GM21515 (cell line): ENCODE results near the gene TRAPPC2B.

Source experiments
- ATAC-seq: cut with Tn5 transposase; IDR thresholded peaks from one replicate; pipeline ENCODE4 v1.9.1; 2021; ENCODE audit not compliant: unreplicated experiment

TRAPPC2B gene

GRCh38 chr19:57362997-57363687, at the start of gene TRAPPC2B, which contains the start of gene ZNF547:
TSS of gene TRAPPC2B (plus strand) at chr19:57363551. CDS start at chr19:57364834, 1,283 bp downstream.
TSS of gene ZNF547 (plus strand) at chr19:57363551. CDS start at chr19:57368556, 5,005 bp downstream.
- peak; percentile 87 for ATAC-seq

GRCh38 chr19:57314146-57314545, 49.2 kb upstream of the TRAPPC2B start:
- no peak for ATAC-seq

DNA sequence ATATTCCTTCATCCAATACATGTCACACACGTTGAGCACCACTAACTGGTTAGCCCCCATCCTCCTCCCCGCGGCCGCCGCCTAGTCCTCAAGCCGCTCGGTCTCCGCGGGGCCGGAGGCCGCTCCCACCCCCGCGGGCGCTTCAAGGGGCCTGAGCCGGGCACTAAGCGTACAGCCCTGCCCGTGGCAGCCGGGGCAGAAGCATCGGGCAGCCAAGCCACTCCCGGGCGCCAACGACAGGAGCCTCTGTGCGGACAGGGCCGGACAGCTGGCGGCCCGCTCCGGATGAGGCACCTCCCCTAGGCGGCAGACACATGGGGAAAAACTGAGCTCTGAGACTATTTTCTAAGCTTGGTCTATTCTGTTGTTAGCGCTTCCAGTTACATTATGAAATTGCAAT, 45.8 kb upstream of the TRAPPC2B start:
- ATAC-seq = no peak

DNA sequence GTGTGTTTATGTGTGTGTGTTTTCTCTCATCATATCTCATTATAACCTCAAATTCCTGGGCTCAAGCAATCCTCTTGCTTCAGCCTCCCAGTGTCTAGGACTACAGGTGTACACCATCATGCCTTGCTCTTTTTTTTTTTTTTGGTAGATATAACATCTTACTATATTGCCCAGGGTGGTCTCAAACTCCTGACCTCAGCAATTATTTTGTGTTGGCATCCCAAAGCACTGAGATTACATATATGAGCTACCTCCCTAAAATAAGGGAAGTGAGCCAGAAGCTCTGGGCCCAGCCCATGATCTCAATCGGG, 43.5 kb upstream of the TRAPPC2B start:
- ATAC-seq = no peak

DNA sequence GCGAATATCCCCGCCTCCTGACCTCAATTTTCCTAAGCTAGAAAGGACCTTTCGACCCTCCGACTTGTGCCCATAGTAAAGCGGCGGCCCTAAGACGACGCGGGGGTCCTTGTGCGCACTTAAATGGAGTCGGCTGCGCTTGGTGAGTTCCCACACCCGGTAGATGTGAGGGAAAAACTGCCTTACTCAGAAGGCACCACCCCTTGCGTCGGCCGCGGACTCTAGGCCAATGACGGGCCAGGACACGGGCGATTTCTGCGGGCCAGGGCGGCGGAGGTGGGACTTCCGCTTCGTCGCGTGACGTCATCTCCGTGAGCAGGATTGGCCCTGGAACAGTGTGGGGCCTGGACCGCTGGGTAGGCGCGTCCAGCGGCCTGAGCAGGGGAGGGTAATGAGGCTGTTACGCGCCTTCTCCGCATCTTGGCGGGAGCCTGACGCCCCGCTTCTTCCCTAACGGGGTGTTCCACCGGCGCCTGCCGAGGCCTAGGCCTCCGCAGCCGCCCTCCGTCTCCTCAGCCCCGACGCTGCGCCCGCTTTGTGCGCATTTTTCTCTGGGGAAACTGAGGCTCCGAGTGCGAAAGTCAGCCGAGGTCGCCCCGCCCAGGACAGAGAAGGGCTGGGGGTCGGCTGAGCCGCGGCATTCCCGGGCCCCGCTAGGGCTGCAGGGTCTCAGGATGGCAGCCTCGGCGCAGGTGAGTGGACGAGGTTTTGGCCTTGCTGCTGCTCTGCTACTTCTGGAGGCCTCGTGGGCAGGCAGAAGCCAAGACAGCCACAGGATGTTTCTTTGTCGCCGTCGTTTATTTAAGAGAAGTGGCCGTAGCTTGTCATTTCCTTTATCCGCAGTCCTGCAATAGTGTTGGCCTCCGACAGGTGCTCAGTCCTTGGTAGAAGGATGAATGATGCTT, 42.9 kb upstream of the TRAPPC2B start, which contains the start of gene ZNF543:
Gene ZNF543, plus strand, starts transcription at position 293 of the 905 bp plus-strand sequence. Its CDS starts 382 bp downstream, at position 675.
- peak; percentile 95 for ATAC-seq

GRCh38 chr19:57321116-57321515, 42.2 kb upstream of the TRAPPC2B start:
- ATAC-seq = no peak

- no peak for ATAC-seq
Observed at GRCh38 chr19:57321751-57322150, 41.6 kb upstream of the TRAPPC2B start.

- ATAC-seq = no peak
Observed at GRCh38 chr19:57324992-57325391, 38.4 kb upstream of the TRAPPC2B start.

DNA sequence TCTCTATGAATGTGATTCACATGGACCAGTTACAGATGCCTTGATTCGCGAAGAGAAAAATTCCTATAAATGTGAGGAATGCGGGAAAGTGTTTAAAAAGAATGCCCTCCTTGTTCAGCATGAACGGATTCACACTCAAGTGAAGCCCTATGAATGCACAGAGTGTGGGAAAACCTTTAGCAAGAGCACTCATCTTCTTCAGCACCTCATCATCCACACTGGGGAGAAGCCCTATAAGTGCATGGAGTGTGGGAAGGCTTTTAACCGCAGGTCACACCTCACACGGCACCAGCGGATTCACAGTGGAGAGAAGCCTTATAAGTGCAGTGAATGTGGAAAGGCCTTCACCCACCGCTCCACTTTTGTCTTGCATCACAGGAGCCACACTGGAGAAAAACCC, 35.4 kb upstream of the TRAPPC2B start:
- ATAC-seq = no peak

- no peak for ATAC-seq
Observed at GRCh38 chr19:57334191-57334590, 29.2 kb upstream of the TRAPPC2B start.

GRCh38 chr19:57338877-57339276, 24.5 kb upstream of the TRAPPC2B start:
- ATAC-seq = no peak

GRCh38 chr19:57342582-57342981, 20.8 kb upstream of the TRAPPC2B start:
- ATAC-seq = no peak

DNA sequence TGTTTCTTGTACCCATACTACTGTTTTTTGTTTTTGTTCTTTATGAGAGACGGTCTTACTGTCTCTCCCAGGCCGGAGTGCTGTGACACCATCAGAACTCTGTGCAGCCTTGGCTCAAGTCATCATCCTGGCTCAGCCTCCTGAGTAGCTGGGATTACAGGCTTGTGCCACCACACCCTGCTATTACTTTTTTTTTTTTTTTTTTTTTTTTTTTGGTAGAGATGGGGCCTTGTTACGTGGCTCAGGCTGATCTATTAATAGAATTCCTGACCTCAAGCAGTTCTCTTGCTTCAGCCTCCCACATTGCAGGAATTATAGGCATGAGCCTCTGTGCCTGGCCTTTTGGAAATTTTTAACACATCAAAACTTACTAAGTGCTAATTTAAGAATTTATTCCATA, 15.2 kb upstream of the TRAPPC2B start:
- no peak for ATAC-seq

DNA sequence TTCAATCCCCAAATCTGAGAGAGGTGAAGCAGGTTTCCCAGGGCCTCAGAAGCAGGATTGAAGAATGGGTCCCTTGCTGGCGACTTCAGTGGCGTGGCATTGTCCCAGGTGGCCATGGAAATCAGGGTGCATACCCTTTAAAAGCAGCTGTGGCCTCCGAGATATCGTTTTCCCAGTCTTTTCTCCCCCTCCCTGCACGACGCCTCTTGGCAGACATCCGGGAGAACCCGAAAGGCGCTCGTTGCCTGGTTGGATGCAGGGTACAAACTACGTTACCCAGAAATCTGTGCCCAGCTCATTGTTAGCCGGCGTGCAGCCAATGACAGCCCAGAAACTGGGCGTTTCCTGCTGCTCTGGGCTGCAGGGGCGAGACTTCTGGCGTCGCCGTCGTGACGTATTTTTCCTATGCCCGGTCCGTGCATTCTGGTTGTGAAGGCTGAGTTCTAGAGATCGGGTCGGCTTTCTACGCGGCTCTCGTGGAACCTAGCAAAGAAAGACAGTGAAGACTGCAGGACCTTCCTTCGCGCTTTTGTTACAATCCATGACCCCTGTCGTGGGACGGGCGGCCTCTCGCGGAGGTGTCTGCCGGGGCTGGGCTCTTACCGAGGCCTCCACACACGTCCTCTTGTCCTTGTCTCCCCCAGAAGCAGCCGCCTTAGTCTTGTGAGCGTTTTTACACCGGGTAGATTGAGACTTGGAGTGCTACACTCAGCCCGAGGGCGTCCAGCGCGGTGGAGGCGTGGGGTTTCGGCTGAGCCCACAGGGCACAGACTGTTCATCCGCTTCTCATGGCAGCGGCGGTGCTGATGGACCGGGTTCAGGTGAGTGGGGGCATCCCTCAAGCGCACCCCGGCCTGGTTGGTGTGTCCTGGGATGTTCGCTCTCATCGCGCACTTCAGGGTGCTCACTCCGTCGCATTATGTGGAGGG, 12.2 kb upstream of the TRAPPC2B start, which contains the start of gene ZNF304:
Gene ZNF304, plus strand, starts transcription at position 395 of the 929 bp plus-strand sequence. Its CDS starts 394 bp downstream, at position 789.
- ATAC-seq = peak; percentile 90

- no peak for ATAC-seq
Observed at GRCh38 chr19:57351867-57352266, 11.5 kb upstream of the TRAPPC2B start.

DNA sequence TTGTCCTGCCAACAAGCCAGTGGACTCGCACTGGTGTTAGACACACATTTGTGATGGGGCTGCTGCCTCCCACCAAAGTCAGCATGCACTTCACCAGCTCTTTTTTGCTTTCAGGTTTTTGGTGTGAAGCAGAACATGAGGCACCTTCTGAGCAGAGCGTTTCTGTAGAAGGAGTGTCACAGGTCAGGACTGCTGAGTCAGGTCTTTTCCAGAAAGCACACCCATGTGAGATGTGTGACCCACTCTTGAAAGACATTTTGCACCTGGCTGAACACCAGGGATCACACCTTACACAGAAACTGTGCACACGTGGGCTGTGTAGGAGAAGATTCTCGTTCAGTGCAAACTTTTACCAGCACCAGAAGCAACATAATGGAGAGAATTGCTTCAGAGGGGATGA, 7.4 kb upstream of the TRAPPC2B start:
- no peak for ATAC-seq

DNA sequence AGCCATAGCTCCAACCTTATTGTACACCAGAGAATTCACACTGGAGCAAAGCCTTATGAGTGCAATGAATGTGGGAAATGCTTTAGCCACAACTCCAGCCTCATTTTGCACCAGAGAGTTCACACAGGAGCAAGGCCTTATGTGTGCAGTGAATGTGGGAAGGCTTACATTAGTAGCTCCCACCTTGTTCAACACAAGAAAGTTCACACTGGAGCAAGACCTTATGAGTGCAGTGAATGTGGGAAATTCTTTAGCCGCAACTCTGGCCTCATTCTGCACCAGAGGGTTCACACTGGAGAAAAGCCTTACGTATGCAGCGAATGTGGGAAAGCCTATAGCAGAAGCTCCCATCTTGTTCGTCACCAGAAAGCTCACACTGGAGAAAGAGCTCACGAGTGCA, 5.9 kb upstream of the TRAPPC2B start:
- ATAC-seq = no peak

DNA sequence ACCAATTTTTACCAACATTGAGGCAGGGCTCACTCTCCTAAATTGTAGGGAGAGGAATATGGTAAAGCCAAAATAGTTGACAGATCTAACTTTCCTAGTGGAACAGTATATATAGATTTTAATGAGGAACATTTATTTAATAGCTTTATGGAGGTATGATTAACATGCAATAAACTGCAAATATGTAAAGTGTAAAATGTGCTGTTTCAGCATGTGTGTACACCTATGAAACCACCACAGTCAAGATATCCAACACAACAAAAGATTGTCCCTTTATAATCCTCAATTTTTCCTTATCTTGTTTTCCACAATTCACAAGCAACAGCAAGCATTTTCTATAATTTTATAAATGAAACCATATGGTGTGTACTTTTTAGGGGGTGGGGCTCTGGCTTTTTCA, 4.1 kb upstream of the TRAPPC2B start:
- ATAC-seq = no peak

DNA sequence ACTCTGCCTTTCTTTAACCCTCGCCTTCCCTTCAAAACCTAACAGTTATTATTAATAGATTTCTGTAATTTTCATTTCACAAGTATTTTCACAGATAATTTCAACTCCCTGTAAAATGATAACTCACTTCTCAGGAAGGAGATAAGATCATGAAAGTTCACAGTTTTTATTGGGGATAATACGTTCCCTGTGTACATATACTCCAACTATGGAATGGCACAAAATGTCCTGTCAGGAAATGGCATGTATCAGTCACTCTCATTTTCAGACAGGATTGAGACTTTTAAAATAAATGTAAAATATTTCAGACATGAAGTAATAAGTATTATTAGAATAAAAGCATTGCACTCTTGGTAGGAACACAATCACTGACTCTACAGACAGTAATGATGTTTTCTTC, 932 bp upstream of the TRAPPC2B start:
- ATAC-seq = no peak

GRCh38 chr19:57363688-57364181, 384 bp downstream of the TRAPPC2B start:
- no peak for ATAC-seq

DNA sequence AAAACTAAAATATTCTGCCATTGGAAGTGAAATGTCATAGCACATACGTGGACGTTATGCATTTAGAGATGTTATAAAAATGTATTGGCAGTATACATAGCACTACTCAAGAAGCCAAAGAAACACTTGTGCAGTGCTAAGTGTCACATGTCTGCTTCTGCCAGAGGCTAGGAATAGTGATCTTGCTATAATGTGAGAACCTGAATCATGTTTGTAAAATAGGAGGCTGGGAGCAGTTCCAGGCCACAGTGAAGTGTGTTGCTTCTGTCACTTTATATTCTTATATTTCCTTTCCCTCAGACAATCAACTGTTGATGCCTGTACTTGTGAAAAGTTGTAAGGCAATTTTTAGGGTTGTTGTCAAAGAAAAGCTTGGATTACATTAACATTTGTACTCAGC, 3.4 kb downstream of the TRAPPC2B start:
- no peak for ATAC-seq
